22Rv1 (cell line): ENCODE measurements around the gene SFXN5.

Experiments used
- H3K27ac ChIP-seq: fragments of 450-650 bp; 2 replicates; pipeline ENCODE4 v1.5.1; 2017
- CTCF ChIP-seq: fragments of 450-650 bp; IDR thresholded peaks from 2 replicates; pipeline ENCODE4 v1.5.1; 2017; ENCODE audit warnings: mild to moderate bottlenecking
- ZFX ChIP-seq: fragments of 450-650 bp; IDR thresholded peaks from 2 replicates; pipeline ENCODE4 v1.6.1; 2017; ENCODE audit warnings: antibody characterized with exemption, borderline replicate concordance

Gene SFXN5

GRCh38 chr2:72985891-72986683, 85.4 kb downstream of the SFXN5 start:
- TF ChIP-seq ZFX (no peak), CTCF (no peak)
- H3K27ac ChIP-seq: no peak overlapping the region

- H3K27ac ChIP-seq: no peak overlapping the region
- TF ChIP-seq CTCF: no peak
- TF ChIP-seq ZFX: no peak
Observed at GRCh38 chr2:72985136-72985535, 86.4 kb downstream of the SFXN5 start.

GRCh38 chr2:72984172-72984671, 87.3 kb downstream of the SFXN5 start:
- H3K27ac ChIP-seq: no peak overlapping the region
- TF ChIP-seq CTCF: no peak
- no peak for TF ChIP-seq ZFX

GRCh38 chr2:72983500-72984161, 87.9 kb downstream of the SFXN5 start:
- no peak for TF ChIP-seq CTCF
- TF ChIP-seq ZFX: no peak
- H3K27ac ChIP-seq: no peak overlapping the region

- no peak for TF ChIP-seq ZFX
- no peak for TF ChIP-seq CTCF
- H3K27ac ChIP-seq: no peak overlapping the region
Observed at GRCh38 chr2:72982781-72983499, 88.6 kb downstream of the SFXN5 start.

- no peak overlapping the region for H3K27ac ChIP-seq
- TF ChIP-seq CTCF (no peak), ZFX (no peak)
Observed at GRCh38 chr2:72982219-72982618, 89.3 kb downstream of the SFXN5 start.
